H1 (cell line): ENCODE measurements around the gene SMIM32. TPM values are rescaled to one million over a fixed set of nuclear protein-coding genes. Genes with fewer than 3 reads are reported as not detected.

Experiments used
- CTCF ChIA-PET: fragments of 300-600 bp; sonication (Branson Sonifier 250); formaldehyde crosslinking; loops from one replicate; lab custom pipeline; 2021; ENCODE audit not compliant: partially characterized antibody; lab: Charles Lee
- POLR2A ChIA-PET: fragments of 300-600 bp; sonication (Branson Sonifier 250); formaldehyde crosslinking; loops from one replicate; lab custom pipeline; 2021; ENCODE audit warnings: inconsistent platforms; ENCODE audit not compliant: partially characterized antibody; lab: Charles Lee
- DNase-seq, 2 experiments: peaks; one replicate each; pipeline versions ENCODE4 v3.0.0 to v3.0.0-alpha.2; 2010 to 2022; ENCODE audit warnings: low spot score in 2 of 2, low read depth in 1 of 2, mixed read lengths in 1 of 2
- FAIRE-seq: peaks from 2 replicates; lab custom pipeline; 2011; peaks lifted over from hg19 to GRCh38; lab: Jason Lieb, UNC
- H2AFZ ChIP-seq: 2 replicates; pipeline ENCODE4 v1.8.1; 2012; ENCODE audit warnings: low read length, inconsistent platforms
- H2AK5ac ChIP-seq: 2 replicates; pipeline ENCODE4 v1.6.1; 2013; ENCODE audit warnings: low read depth, low read length
- H2BK120ac ChIP-seq: replicated peaks from 2 replicates; pipeline ENCODE3; 2013; ENCODE audit warnings: low read depth, low read length, inconsistent platforms
- H2BK12ac ChIP-seq: 2 replicates; pipeline ENCODE4 v1.6.1; 2013; ENCODE audit warnings: low read depth, low read length
- H2BK15ac ChIP-seq: 2 replicates; pipeline ENCODE4 v1.6.1; 2013; ENCODE audit warnings: low read length
- H2BK20ac ChIP-seq: 2 replicates; pipeline ENCODE4 v1.6.1; 2013; ENCODE audit warnings: low read length
- H2BK5ac ChIP-seq: 2 replicates; pipeline ENCODE4 v1.6.1; 2013; ENCODE audit warnings: low read depth, low read length
- H3K14ac ChIP-seq: 2 replicates; pipeline ENCODE4 v1.6.1; 2013; ENCODE audit warnings: inconsistent platforms; ENCODE audit not compliant: insufficient read length
- H3K18ac ChIP-seq: 2 replicates; pipeline ENCODE4 v1.6.1; 2013; ENCODE audit warnings: low read length; ENCODE audit errors: extremely low read depth
- H3K23ac ChIP-seq: 2 replicates; pipeline ENCODE4 v1.6.1; 2013; ENCODE audit warnings: inconsistent platforms; ENCODE audit not compliant: insufficient read length
- H3K23me2 ChIP-seq: 2 replicates; pipeline ENCODE4 v1.6.1; 2013; ENCODE audit warnings: low read depth, low read length
- H3K27ac ChIP-seq: 2 replicates; pipeline ENCODE4 v1.6.1; 2011; ENCODE audit warnings: low read depth, low read length, inconsistent platforms
- H3K27me3 ChIP-seq, 4 experiments: replicated peaks in 1 of 4; 1 replicate in 1 of 4; 2 replicates in 3 of 4; pipeline versions ENCODE4 v1.6.1 to v1.8.1; 2011 to 2013; ENCODE audit warnings: low read length in 3 of 4, mild to moderate bottlenecking in 3 of 4, inconsistent platforms in 2 of 4, mixed read lengths in 2 of 4, moderate library complexity in 1 of 4; ENCODE audit not compliant: control insufficient read depth in 3 of 4, insufficient read depth in 3 of 4; ENCODE audit errors: extremely low read depth in 1 of 4
- H3K36me3 ChIP-seq, 4 experiments: 2 replicates each; pipeline versions ENCODE4 v1.6.1 to v1.8.1; 2011 to 2013; ENCODE audit warnings: mild to moderate bottlenecking in 4 of 4, low read length in 3 of 4, moderate library complexity in 2 of 4, control low read depth in 1 of 4, inconsistent platforms in 1 of 4; ENCODE audit not compliant: insufficient read depth in 4 of 4, control insufficient read depth in 2 of 4
- H3K4ac ChIP-seq: replicated peaks from 2 replicates; pipeline ENCODE3; 2013; ENCODE audit warnings: low read length, low read depth, mixed read lengths, inconsistent platforms; ENCODE audit not compliant: insufficient read length
- H3K4me1 ChIP-seq, 4 experiments: replicated peaks in 1 of 4; 1 replicate in 1 of 4; 2 replicates in 3 of 4; pipeline versions ENCODE4 v1.6.1 to v1.8.1; 2011 to 2013; ENCODE audit warnings: low read length in 3 of 4, inconsistent platforms in 2 of 4, mixed read lengths in 1 of 4; ENCODE audit not compliant: insufficient read depth in 4 of 4, control insufficient read depth in 3 of 4
- H3K4me2 ChIP-seq, 2 experiments: 2 replicates each; pipeline versions ENCODE4 v1.6.1 to v1.8.1; 2011 to 2013; ENCODE audit warnings: low read depth in 2 of 2, low read length in 2 of 2, control low read depth in 1 of 2, inconsistent platforms in 1 of 2, mild to moderate bottlenecking in 1 of 2; ENCODE audit not compliant: insufficient read depth in 1 of 2
- H3K4me3 ChIP-seq, 4 experiments: fragments of 200-600, 300-600 bp in 1 of 4; sonication (generic), shearing (Covaris generic), sonication (Bioruptor Twin) in 1 of 4; 2 replicates each; pipeline versions ENCODE4 v1.5.1 to v1.8.1; 2011 to 2016; ENCODE audit warnings: low read length in 4 of 4, low read depth in 3 of 4, control low read depth in 2 of 4, inconsistent platforms in 2 of 4, mild to moderate bottlenecking in 2 of 4, mixed read lengths in 1 of 4, moderate library complexity in 1 of 4; ENCODE audit not compliant: insufficient read depth in 2 of 4; ENCODE audit errors: extremely low read depth in 1 of 4
- H3K56ac ChIP-seq: replicated peaks from 2 replicates; pipeline ENCODE3; 2013; ENCODE audit warnings: low read depth, mild to moderate bottlenecking, mixed read lengths, low read length, inconsistent platforms; ENCODE audit not compliant: insufficient read length
- H3K79me1 ChIP-seq: 2 replicates; pipeline ENCODE4 v1.6.1; 2013; ENCODE audit warnings: low read depth, low read length, control low read depth
- H3K79me2 ChIP-seq, 2 experiments: 2 replicates each; pipeline versions ENCODE4 v1.6.1 to v1.8.1; 2012 to 2013; ENCODE audit warnings: low read length in 2 of 2, mild to moderate bottlenecking in 2 of 2, inconsistent platforms in 1 of 2; ENCODE audit not compliant: insufficient read depth in 2 of 2, control insufficient read depth in 1 of 2
- H3K9ac ChIP-seq, 4 experiments: replicated peaks in 1 of 4; 1 replicate in 1 of 4; 2 replicates in 3 of 4; pipeline versions ENCODE4 v1.6.1 to v1.8.1; 2011 to 2013; ENCODE audit warnings: low read depth in 3 of 4, low read length in 3 of 4, control low read depth in 2 of 4, mild to moderate bottlenecking in 2 of 4, moderate library complexity in 2 of 4, inconsistent platforms in 1 of 4; ENCODE audit errors: extremely low read depth in 1 of 4
- H3K9me3 ChIP-seq, 2 experiments: 2 replicates each; pipeline versions ENCODE4 v1.6.1 to v1.8.1; 2012 to 2013; ENCODE audit warnings: mild to moderate bottlenecking in 2 of 2, moderate library complexity in 2 of 2, control low read depth in 1 of 2, inconsistent platforms in 1 of 2, low read depth in 1 of 2, low read length in 1 of 2, mixed read lengths in 1 of 2; ENCODE audit not compliant: insufficient read depth in 2 of 2
- H4K20me1 ChIP-seq, 2 experiments: replicated peaks in 1 of 2; 2 replicates each; pipeline versions ENCODE3 to v1.8.1; 2011 to 2013; ENCODE audit warnings: inconsistent platforms in 2 of 2, low read length in 2 of 2, mild to moderate bottlenecking in 1 of 2; ENCODE audit not compliant: insufficient read depth in 2 of 2, control insufficient read depth in 1 of 2
- H4K5ac ChIP-seq: 2 replicates; pipeline ENCODE4 v1.6.1; 2013; ENCODE audit warnings: low read length, low read depth, mixed read lengths, inconsistent platforms; ENCODE audit not compliant: insufficient read length
- H4K8ac ChIP-seq: 2 replicates; pipeline ENCODE4 v1.8.0; 2013; ENCODE audit warnings: mild to moderate bottlenecking, moderate library complexity, low read length, inconsistent platforms; ENCODE audit not compliant: insufficient read depth; ENCODE audit errors: extremely low read depth
- H4K91ac ChIP-seq: replicated peaks from 2 replicates; pipeline ENCODE3; 2013; ENCODE audit warnings: low read length, mixed read lengths, inconsistent platforms; ENCODE audit not compliant: insufficient read length
- CREB1 ChIP-seq: IDR thresholded peaks from 2 replicates; pipeline ENCODE4 v1.6.1; 2012; ENCODE audit warnings: inconsistent platforms
- CTBP2 ChIP-seq: IDR thresholded peaks from 2 replicates; pipeline ENCODE4 v1.7.0; 2011; ENCODE audit warnings: borderline replicate concordance, mild to moderate bottlenecking, moderate library complexity, mixed read lengths, low read length; ENCODE audit not compliant: insufficient read depth, insufficient read length
- SRF ChIP-seq: IDR thresholded peaks from 2 replicates; pipeline ENCODE4 v1.6.1; 2011; ENCODE audit warnings: mild to moderate bottlenecking, low read depth, low read length, moderate library complexity
- SUZ12 ChIP-seq: fragments of 200-600 bp; sonication (generic); IDR thresholded peaks from 2 replicates; pipeline ENCODE4 v1.6.1; 2012; ENCODE audit warnings: mild to moderate bottlenecking, inconsistent platforms, low read length, moderate library complexity, mixed read lengths
- USF2 ChIP-seq: IDR thresholded peaks from 2 replicates; pipeline ENCODE4 v1.6.1; 2011; ENCODE audit warnings: low read length, improper control_type of control experiment
- WGBS, 2 experiments: shearing (Covaris generic) in 1 of 2; methylation state at CpG; one replicate each; pipeline versions ENCODE4 v1.1.6 to v1.1.7; 2013 to 2015; ENCODE audit warnings: low lambda C conversion rate in 2 of 2, mixed read lengths in 2 of 2, inconsistent platforms in 1 of 2, low coverage in 1 of 2, missing lambda C conversion rate in 1 of 2; ENCODE audit not compliant: insufficient replicate concordance in 2 of 2, insufficient coverage in 1 of 2, insufficient read length in 1 of 2; ENCODE audit errors: extremely low coverage in 1 of 2, missing lambda C conversion rate in 1 of 2; 5-methylcytosine and 5-hydroxymethylcytosine counted together
- polyA plus RNA-seq, 7 experiments: library from polyadenylated mRNA; depleted of rRNA in 3 of 7; stranded (reverse) in 5 of 7; unstranded in 2 of 7; fragments of >200 nt in 5 of 7; fragments of 200-250 nt in 2 of 7; gene quantifications; 1 replicate in 5 of 7; 2 replicates in 1 of 7; 4 replicates in 1 of 7; pipeline versions ENCODE4 v1.2.1 to v1.2.3, GENCODE V29; 2011 to 2013; ENCODE audit warnings: missing spikeins in 2 of 7, mixed read lengths in 2 of 7
- total RNA-seq: library from RNA; stranded (reverse); fragmentation: NEBNext Ultra II Directional; extraction: Animal tissue kit (Norgen Biotek cat#: 25700); gene quantifications from 2 replicates; pipeline ENCODE4 v1.2.1, GENCODE V29; 2021

SMIM32 gene
- total and polyA plus RNA-seq, 2 of the 8 experiments (the other 6 are each of a cell fraction or from before 2014, with no cell fraction given) = 0.09 to 0.22 TPM

GRCh38 chr5:136186796-136187195 lies 6.2 kb downstream of the SMIM32 start:
- Histone ChIP-seq H3K14ac (no peak overlapping the region), H3K4me2 (no peak overlapping the region), H3K9ac (no peak overlapping the region), H3K79me2 (no peaks in the 10 kb centered on the region), H4K91ac (no peak overlapping the region), H3K27me3 (peaks cover 9 to 33% (median 23%) of the 10 kb centered on the region in 4 experiments), H2BK12ac (no peak overlapping the region), H3K4me1 (peaks cover 0 to 6% (median 2%) of the 10 kb centered on the region in 4 experiments; a peak in 3 of 7 replicates), H4K20me1 (peaks cover 9 to 23% of the 10 kb centered on the region in 2 experiments), H4K8ac (no peak overlapping the region), H2BK120ac (no peak overlapping the region), H3K36me3 (peaks cover 0 to 2% (median under 1%) of the 10 kb centered on the region in 4 experiments; a peak in 3 of 8 replicates), H3K56ac (no peak overlapping the region), H2BK15ac (no peak overlapping the region), H3K79me1 (no peaks in the 10 kb centered on the region), H3K4me3 (no peak overlapping the region), H2BK20ac (no peak overlapping the region), H4K5ac (no peak overlapping the region), H3K4ac (no peak overlapping the region), H3K9me3 (no peaks in the 10 kb centered on the region), H3K27ac (no peak overlapping the region), H2AFZ (no peak overlapping the region), H3K18ac (no peak overlapping the region), H2BK5ac (no peak overlapping the region), H3K23ac (no peak overlapping the region), H3K23me2 (peaks cover 3% of the 10 kb centered on the region; the same call in 1 of the 2 replicates), H2AK5ac (no peak overlapping the region)
- CTCF ChIA-PET = interaction anchor here (0.7 to 2.1 kb wide), 4 partner anchors 9 to 25 kb away, joined by 3 to 8 read pairs (median 4); no protein-coding TSS in a partner anchor
- WGBS, 2 experiments = 96% methylated on average over 2 of the region's 2 CpGs; no CpG with 5 or more reads in 1 of the 2 experiments
- FAIRE-seq (no peak), DNase-seq (no peak)
- POLR2A ChIA-PET = interaction anchor here (1.8 kb wide), 1 partner anchor 18 kb away, joined by 4 read pairs; no protein-coding TSS in a partner anchor
- TF ChIP-seq SRF (no peak), USF2 (no peak), CREB1 (no peak), CTBP2 (no peak), SUZ12 (no peak)
